Activated CD8-positive, alpha-beta memory T cell treated with anti-CD3 and anti-CD28 coated beads for 48 hours (primary cell): ENCODE results near the gene CSNK2B.

Source experiments
- DNase-seq, 3 experiments: peaks; one replicate each; pipeline ENCODE4 v3.0.0-alpha.2; 2020; ENCODE audit warnings: low read depth in 2 of 3, low spot score in 2 of 3

The CSNK2B gene

GRCh38 chr6:31636698-31637596 lies 28.9 kb upstream of the CSNK2B start:
- DNase-seq = no peak

- DNase-seq = no peak
Observed at GRCh38 chr6:31639043-31639442, 26.8 kb upstream of the CSNK2B start.

DNA sequence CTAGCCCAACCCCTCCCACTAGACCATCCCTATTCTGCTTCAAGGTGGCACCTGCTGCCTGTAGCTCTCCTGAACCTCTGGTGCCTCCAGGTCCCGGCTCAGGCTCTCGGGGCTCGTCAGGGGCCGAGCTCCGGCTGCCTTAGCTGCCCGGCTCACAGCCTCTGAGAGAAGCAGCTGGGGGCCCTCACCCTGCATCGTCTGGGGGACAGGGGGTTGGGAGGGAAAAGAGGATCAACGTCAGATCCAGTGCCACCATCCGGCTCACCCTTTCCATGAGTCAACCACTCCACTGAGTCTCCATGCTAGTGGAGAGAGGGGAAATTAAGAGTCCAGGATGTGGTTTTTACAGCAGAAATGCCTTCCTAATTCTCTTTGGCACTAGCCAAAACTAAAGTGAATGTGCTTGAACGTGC lies 26.4 kb upstream of the CSNK2B start:
- no peak for DNase-seq

GRCh38 chr6:31640612-31641011 lies 25.3 kb upstream of the CSNK2B start:
- no peak for DNase-seq

DNA sequence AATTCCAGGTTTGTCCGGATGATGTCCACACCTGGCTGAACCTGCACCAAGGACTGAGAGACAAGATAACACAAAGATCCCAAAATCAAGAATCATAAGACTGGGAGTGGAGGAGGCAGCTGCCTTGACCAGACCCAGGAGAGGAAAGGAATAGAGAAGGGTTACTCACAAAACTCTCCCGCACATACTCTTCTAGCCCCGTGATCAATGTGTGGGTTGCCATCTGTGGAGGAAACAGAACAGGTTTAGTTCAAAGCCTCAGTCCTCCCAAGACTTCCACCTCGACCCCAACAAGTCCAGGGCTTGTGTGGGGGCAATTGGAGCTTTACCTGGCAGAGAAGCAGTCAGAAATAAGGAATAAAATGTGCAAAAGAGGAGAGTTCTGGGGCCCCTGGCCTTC lies 24.5 kb upstream of the CSNK2B start:
- DNase-seq = no peak

DNA sequence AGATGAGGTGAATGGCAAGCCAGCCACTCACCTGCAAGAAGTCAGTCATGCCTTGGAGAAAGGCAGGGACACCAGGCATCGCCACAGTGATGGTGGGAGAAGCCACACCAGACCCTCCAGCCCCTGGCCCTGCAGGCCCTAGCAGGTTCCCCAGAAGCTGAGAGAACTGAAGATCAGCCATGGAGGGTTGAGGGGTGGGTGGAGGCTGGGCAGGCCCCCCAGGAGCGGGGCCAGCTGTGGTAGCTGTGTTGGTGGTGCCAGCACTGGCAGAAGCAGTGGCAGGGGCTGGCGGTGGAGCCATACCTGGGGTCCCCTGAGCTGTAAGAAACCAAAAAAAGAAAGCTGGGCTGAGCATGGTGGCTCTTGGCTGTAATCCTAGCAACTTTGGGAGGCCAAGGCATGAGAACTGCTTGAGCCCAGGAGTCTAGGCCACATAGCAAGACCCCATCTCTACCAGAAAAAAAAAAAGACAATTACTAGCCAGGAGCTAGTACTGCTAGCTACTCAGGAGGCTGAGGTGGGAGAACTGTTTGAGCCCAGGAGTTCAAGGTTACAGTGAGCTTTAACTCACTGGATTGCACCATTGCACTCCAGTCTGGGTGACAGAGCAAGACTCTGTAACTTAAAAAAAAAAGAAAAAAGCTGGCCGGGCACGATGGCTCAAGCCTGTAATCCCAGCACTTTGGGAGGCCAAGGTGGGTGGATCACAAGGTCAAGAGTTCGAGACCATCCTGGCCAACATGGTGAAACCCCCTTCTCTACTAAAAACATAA lies 22.9 kb upstream of the CSNK2B start:
- DNase-seq = no peak

GRCh38 chr6:31643818-31644454 lies 21.9 kb upstream of the CSNK2B start:
- no peak for DNase-seq

DNA sequence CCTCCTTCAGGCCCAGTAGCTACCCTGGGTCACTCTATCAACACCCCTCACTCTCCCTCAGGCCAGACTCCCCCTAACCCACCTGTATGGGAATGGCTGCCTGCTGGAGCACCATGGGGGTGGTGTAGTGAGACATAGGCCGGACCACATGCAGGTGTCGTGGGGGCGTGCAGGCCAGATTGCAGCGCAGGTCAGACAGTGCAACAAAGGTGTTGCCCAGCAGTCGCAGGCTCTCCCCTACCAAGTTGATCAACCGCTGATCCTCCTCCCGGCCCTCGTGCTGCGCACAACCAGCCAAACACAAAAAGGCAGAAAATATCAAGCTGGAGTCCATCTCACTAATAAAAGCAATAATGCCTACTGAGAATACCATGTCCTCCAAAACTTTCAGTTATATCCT lies 20.6 kb upstream of the CSNK2B start:
- DNase-seq = no peak

DNA sequence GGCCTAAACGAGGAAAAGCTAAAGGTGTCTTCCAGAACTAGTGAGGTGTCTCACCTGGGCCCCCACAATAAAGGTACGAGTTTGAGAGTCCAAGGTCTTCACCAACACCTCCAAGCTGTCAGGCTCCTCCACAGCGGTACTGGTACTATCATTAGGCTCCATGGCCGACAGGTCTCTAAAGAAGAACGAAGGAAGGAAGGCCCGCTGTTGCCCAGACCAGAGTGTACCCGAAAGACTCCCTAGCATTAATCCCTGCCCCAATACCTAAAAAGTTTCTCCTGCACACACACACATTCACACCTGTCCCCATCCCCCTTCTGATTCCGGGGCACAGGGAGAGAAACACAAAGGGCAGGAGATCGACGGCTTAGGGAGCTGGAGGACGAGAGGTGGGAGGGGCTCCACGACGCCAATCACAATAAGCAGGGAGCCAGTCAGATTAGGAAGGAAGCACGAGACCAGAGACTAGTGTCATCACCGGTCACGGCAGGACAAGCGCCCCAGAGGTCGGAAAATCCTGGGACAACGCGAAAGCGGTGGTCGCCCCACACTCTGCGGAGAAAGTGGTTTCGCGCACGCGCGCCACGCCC lies 14.2 kb upstream of the CSNK2B start:
- no peak for DNase-seq

GRCh38 chr6:31652925-31653724 lies 12.8 kb upstream of the CSNK2B start:
- no peak for DNase-seq

- no peak for DNase-seq
Observed at GRCh38 chr6:31654574-31655348, 11.1 kb upstream of the CSNK2B start.

GRCh38 chr6:31655349-31656237 lies 10.3 kb upstream of the CSNK2B start, which contains the start of gene APOM:
Gene APOM (plus strand): TSS chr6:31655894. CDS start chr6:31655967, 73 bp downstream.
- no peak for DNase-seq

DNA sequence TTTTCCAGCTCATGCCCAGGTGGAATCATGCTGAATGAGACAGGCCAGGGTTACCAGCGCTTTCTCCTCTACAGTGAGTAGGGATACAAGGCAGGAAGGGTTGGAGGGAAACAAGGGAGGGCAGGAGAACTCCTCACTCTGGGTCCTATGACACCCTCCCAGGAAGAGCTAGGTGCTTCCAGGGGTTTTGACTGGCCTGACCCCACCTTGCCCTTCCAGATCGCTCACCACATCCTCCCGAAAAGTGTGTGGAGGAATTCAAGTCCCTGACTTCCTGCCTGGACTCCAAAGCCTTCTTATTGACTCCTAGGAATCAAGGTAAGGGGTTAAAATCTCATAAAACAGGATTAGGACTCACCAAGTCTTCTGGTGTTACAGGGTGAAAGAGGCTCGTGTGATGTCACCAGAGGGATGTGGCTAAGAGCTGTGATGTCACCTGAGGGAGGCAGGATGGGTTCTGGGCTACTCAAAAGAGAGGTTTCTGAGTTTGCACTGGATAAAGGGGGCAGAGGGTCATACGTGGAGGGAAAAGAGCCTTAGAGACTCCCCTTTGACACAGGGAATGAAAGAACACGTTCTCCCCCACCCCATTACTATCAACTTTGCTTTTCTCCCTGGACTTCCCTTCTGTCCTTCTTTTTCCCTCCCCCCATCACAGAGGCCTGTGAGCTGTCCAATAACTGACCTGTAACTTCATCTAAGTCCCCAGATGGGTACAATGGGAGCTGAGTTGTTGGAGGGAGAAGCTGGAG lies 8.3 kb upstream of the CSNK2B start:
- no peak for DNase-seq

DNA sequence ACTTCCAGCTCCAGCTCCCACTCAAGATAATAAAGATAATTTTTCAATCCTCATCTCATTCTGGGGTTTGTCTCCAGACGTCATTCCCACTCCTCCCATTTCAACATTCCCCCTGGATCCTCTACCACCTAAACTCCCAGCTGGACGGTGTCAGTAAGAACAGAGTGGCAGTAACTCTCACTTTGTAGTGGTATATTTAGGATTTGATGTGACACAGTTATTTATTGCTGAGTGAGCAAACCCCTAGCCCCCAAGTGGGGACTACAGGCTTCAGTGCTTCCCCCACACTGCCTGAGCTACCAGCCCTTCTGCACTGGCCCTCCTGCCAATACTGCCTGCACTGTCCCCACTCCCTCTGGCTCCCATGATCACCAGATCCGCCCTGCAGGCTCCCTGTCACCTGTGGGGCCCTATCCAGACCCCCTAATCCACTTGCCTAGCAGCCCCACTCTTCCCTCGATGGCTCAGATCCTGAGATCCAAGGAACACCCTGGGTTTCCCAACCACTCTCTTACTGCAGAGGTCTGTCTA lies 7.7 kb upstream of the CSNK2B start:
- no peak for DNase-seq

GRCh38 chr6:31658983-31659648 lies 6.8 kb upstream of the CSNK2B start:
- no peak for DNase-seq

DNA sequence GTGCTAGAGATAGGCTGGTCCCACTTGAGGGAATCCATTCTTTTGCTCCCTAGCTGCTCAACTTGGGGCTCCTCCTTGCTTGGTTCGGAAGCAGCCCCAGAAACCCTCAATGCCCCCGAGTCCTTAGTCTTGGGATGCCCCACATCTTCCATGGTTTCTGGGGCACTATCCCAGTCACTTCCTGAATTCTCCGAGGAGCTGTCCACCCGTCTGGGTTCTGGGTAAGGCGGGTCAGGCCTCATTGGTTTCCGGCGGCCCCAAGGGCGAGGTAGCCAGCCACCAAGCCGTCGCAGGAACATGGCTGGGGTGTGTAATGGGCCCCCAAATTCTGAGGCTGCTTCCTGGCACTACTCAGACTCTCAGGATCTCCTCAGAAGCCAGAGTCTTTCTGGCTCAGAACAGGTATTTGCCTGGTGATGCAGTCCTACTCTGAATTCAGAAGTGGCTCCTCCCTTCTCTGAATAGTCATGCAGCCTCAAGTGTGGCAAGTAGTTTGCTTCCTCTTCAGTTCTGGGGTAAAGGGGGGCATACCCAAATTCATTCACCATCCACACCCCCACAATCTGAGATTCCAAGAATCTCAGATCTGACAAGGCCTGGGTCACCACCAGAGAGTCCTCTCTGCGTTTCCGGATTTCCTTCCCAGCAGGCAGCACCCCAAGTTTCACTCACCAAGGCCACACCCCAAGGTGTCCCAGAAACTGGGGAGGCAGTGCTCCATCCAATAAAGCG lies 6.1 kb upstream of the CSNK2B start:
- no peak for DNase-seq
